ENCODE results near the gene RERG.

DNA sequence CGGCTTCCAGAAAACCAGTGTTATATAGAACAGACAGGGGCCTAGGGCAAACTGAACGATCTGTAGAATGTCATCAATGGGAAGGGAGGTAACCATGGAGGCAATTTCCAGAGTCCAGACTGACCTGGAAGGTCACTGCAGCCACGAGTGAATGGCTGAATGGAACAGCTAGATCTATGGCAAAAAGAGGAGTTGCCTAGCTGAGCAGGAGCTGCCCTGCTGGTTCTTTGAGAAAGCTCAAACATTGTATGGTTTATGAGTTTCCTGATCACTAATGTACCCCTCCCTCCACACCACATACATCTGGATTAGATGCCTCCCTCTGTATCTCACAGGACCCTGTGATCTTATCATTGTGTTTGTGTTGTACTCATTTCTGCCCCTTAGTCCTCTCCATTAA is 1.0 kb upstream of the RERG start:
- TF ChIP-seq, protein P1, sequence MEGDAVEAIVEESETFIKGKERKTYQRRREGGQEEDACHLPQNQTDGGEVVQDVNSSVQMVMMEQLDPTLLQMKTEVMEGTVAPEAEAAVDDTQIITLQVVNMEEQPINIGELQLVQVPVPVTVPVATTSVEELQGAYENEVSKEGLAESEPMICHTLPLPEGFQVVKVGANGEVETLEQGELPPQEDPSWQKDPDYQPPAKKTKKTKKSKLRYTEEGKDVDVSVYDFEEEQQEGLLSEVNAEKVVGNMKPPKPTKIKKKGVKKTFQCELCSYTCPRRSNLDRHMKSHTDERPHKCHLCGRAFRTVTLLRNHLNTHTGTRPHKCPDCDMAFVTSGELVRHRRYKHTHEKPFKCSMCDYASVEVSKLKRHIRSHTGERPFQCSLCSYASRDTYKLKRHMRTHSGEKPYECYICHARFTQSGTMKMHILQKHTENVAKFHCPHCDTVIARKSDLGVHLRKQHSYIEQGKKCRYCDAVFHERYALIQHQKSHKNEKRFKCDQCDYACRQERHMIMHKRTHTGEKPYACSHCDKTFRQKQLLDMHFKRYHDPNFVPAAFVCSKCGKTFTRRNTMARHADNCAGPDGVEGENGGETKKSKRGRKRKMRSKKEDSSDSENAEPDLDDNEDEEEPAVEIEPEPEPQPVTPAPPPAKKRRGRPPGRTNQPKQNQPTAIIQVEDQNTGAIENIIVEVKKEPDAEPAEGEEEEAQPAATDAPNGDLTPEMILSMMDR (IDR thresholded peaks at IDR 0.05), result no peak
- TF ChIP-seq POLR2A (IDR thresholded peaks at IDR 0.05), result no peak
- no peak for TF ChIP-seq POLR2AphosphoS5 (IDR thresholded peaks at IDR 0.05)
